Activated naive CD4-positive, alpha-beta T cell treated with anti-CD3 and anti-CD28 coated beads, Interleukin-2, amount 10 ng/mL, durations not matched to agents 7 days and 5 days (primary cell): ENCODE data around the gene USH1G.
"Not testable (repeated sequence)": the region's sequence is repeated elsewhere in the genome, so short reads cannot be mapped to it uniquely, and the experiment has no call there.

Source experiments
- CTCF ChIA-PET: fragments of 350-600 bp; sonication (Branson Sonifier 250); formaldehyde crosslinking; loops from one replicate; lab custom pipeline; 2021; ENCODE audit warnings: antibody characterized with exemption; lab: Charles Lee
- DNase-seq: peaks from one replicate; pipeline ENCODE4 v3.0.0-alpha.2; 2020
- H3K27ac Mint-ChIP-seq: one replicate; pipeline ENCODE4 v1.8.0; 2021; ENCODE audit warnings: mild to moderate bottlenecking, moderate library complexity, mixed read lengths
- H3K27me3 Mint-ChIP-seq: one replicate; pipeline ENCODE4 v1.8.0; 2021; ENCODE audit warnings: mild to moderate bottlenecking, mixed read lengths
- H3K36me3 Mint-ChIP-seq: one replicate; pipeline ENCODE4 v1.8.0; 2021; ENCODE audit warnings: mixed read lengths
- H3K4me1 Mint-ChIP-seq: one replicate; pipeline ENCODE4 v1.8.0; 2021; ENCODE audit warnings: mixed read lengths
- H3K4me3 Mint-ChIP-seq: one replicate; pipeline ENCODE4 v1.8.0; 2021; ENCODE audit warnings: mild to moderate bottlenecking, moderate library complexity, mixed read lengths
- H3K9me3 Mint-ChIP-seq: one replicate; pipeline ENCODE4 v1.8.0; 2021; ENCODE audit warnings: mixed read lengths

Gene USH1G

GRCh38 chr17:74922694-74923537, at the start of gene USH1G:
Gene USH1G, minus strand, starts transcription at chr17:74923255. Its CDS starts 182 bp downstream, at chr17:74923073.
- Mint-ChIP-seq H3K27me3 (peaks cover 100% of the 10 kb centered on the region), H3K36me3 (no peaks in the 10 kb centered on the region), H3K4me1 (peaks cover 5% of the 10 kb centered on the region), H3K4me3 (no peak within 1 kb of the TSS), H3K27ac (no peak within 1 kb of the TSS), H3K9me3 (no peaks in the 10 kb centered on the region)
- DNase-seq = no peak
- CTCF ChIA-PET = interaction anchor here (11.0 kb wide), 1 partner anchor 36 kb away, joined by 152 read pairs; no protein-coding TSS in a partner anchor

DNA sequence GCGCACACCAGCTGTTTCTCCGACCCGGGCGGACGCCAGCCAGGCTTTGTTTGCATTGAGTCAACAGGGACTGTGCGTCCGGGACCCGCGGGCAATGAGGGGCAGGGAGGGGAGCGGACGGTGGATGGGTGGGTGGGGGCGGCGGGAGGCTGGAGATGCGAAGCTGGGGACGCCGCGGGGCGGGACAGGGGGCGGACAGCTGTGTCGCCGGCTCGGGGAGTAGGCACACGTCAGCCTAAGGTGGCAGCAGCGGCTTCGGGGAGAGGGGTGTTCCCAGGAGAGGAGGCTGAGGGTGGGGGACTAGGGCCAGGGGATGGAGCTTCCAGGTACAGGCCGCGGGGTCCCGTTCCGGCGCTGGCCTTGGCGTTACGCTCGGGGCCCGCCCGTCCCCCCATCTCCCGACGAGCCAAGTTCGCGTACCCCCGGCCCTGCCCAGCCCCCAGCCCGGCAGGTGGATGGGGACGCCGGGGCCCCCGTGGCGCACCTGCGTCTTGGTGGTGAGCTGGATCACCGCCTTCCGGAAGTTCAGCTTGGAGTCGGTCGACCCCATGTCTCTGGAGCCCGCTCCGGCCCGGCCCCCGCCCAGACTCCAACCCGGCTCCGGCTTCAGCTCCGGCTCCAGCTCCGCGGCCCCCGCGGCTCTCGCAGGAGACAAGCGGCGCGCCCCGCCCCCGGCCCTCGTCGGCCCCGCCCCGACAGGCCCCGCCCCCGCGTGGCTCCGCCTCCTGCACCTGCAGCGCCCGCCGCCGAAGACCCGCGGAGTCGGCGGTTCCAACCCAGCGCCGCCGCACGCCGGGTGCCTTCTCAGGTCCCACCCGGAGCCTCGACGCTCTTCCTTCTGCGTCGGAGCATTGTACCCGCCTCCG, 49.3 kb upstream of the USH1G start, which contains the start of gene HID1:
Gene HID1 (minus strand): TSS at position 653 of the 866 bp plus-strand sequence. CDS start 103 bp downstream, at position 550.
- CTCF ChIA-PET = interaction anchor here (1.0 to 8.0 kb wide), 4 partner anchors 11 to 440 kb away, joined by 3 to 63 read pairs (median 4); no protein-coding TSS in a partner anchor

DNA sequence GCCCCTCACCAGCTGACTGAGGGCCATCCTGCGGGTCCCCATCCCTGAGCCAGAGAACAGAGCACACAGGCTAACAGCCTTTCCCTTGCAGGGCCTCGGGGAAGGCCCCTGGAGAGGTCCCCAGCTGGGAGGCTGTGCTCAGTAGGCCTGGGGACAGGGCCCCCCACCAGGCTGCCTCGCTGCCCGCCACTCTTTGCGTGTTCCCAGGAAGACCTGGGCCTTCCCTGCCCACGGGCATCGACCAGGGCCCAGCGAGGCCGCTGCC, 48.7 kb upstream of the USH1G start:
- DNase-seq = no peak
- Mint-ChIP-seq H3K27me3 (peaks cover 67% of the 10 kb centered on the region), H3K9me3 (no peaks in the 10 kb centered on the region), H3K4me1 (peaks cover 6% of the 10 kb centered on the region), H3K4me3 (peak overlapping the region; percentile 46), H3K27ac (no peak overlapping the region), H3K36me3 (no peaks in the 10 kb centered on the region)
- CTCF ChIA-PET = interaction anchor here (0.6 to 8.0 kb wide), 5 partner anchors 11 to 230 kb away, joined by 3 to 63 read pairs (median 3); no protein-coding TSS in a partner anchor

More for the DNA sequence above, 49.3 kb upstream of the USH1G start, which contains the start of gene HID1:
- Mint-ChIP-seq H3K4me1 (peaks cover 6% of the 10 kb centered on the region), H3K36me3 (no peaks in the 10 kb centered on the region), H3K27ac (no peak within 1 kb of the TSS), H3K27me3 (peaks cover 72% of the 10 kb centered on the region), H3K4me3 (peak within 1 kb of the TSS; percentile 74), H3K9me3 (no peaks in the 10 kb centered on the region)
- peak; percentile 84 for DNase-seq

GRCh38 chr17:74971069-74971841, 48.2 kb upstream of the USH1G start:
- no peak overlapping the region for H3K27ac Mint-ChIP-seq
- peaks cover 66% of the 10 kb centered on the region for H3K27me3 Mint-ChIP-seq
- CTCF ChIA-PET = interaction anchor here (0.6 to 8.0 kb wide), 5 partner anchors 10 to 231 kb away, joined by 3 to 63 read pairs (median 3); no protein-coding TSS in a partner anchor
- peaks cover 6% of the 10 kb centered on the region for H3K4me1 Mint-ChIP-seq
- peak overlapping the region; percentile 23 for H3K4me3 Mint-ChIP-seq
- DNase-seq = no peak
- H3K36me3 Mint-ChIP-seq = no peaks in the 10 kb centered on the region
- no peaks in the 10 kb centered on the region for H3K9me3 Mint-ChIP-seq

GRCh38 chr17:74970395-74970794, 47.3 kb upstream of the USH1G start:
- Mint-ChIP-seq H3K27ac (peak overlapping the region; percentile 3), H3K4me1 (peaks cover 6% of the 10 kb centered on the region), H3K27me3 (peaks cover 60% of the 10 kb centered on the region), H3K4me3 (no peak overlapping the region), H3K36me3 (no peaks in the 10 kb centered on the region), H3K9me3 (no peaks in the 10 kb centered on the region)
- CTCF ChIA-PET = interaction anchor here (8.0 kb wide), 1 partner anchor 9 kb away, joined by 63 read pairs; no protein-coding TSS in a partner anchor
- no peak for DNase-seq

DNA sequence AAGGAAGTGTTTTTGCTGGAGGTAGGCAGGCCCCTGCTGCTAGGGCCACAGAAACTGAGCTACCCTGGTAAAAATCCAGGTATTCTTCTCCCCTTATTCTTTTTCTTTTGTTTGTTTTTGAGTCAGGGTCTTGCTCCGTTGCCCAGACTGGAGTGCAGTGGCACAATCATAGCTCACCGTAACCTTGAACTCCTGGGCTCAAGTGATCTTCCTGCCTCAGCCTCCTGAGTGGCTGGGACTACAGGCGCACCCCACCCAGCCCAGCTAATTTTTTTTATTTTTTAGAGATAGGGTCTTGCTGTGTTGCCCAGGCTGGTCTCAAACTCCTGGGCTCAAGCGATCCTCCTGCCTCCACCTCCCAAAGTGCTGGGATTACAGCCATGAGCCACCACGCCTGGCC, 46.4 kb upstream of the USH1G start:
- not testable (repeated sequence) for H3K4me3 Mint-ChIP-seq
- CTCF ChIA-PET = interaction anchor here (1.8 to 8.0 kb wide), 2 partner anchors 8 to 11 kb away, joined by 5 to 63 read pairs; no protein-coding TSS in a partner anchor

GRCh38 chr17:74968361-74968780, 45.3 kb upstream of the USH1G start:
- peaks cover 6% of the 10 kb centered on the region for H3K4me1 Mint-ChIP-seq
- CTCF ChIA-PET = interaction anchor here (0.7 to 1.8 kb wide), 2 partner anchors 10 to 193 kb away, joined by 5 read pairs; no protein-coding TSS in a partner anchor
- no peaks in the 10 kb centered on the region for H3K9me3 Mint-ChIP-seq
- H3K4me3 Mint-ChIP-seq = no peak overlapping the region
- no peak for DNase-seq
- H3K27me3 Mint-ChIP-seq = peaks cover 45% of the 10 kb centered on the region
- H3K36me3 Mint-ChIP-seq = no peaks in the 10 kb centered on the region
- H3K27ac Mint-ChIP-seq = no peak overlapping the region

More for the DNA sequence above, 46.4 kb upstream of the USH1G start:
- not testable (repeated sequence) for H3K9me3 Mint-ChIP-seq, H3K4me1 Mint-ChIP-seq, DNase-seq, H3K27ac Mint-ChIP-seq, H3K36me3 Mint-ChIP-seq
- peaks cover 56% of the 10 kb centered on the region for H3K27me3 Mint-ChIP-seq

- Mint-ChIP-seq H3K27me3 (peaks cover 23% of the 10 kb centered on the region), H3K9me3 (no peaks in the 10 kb centered on the region), H3K4me3 (no peak overlapping the region), H3K36me3 (no peaks in the 10 kb centered on the region), H3K27ac (no peak overlapping the region), H3K4me1 (peaks cover 9% of the 10 kb centered on the region)
- CTCF ChIA-PET = interaction anchor here (1.5 to 5.6 kb wide), 2 partner anchors 45 to 237 kb away, joined by 4 to 122 read pairs; partner anchors contain the start of gene MRPL58
- DNase-seq = no peak
These were observed 42.0 kb upstream of the USH1G start for GRCh38 chr17:74964988-74965622.

- no peak overlapping the region for H3K27ac Mint-ChIP-seq
- DNase-seq = no peak
- H3K27me3 Mint-ChIP-seq = peaks cover 29% of the 10 kb centered on the region
- H3K4me1 Mint-ChIP-seq = peaks cover 9% of the 10 kb centered on the region
- H3K9me3 Mint-ChIP-seq = no peaks in the 10 kb centered on the region
- CTCF ChIA-PET = interaction anchor here (0.9 to 10.2 kb wide), 4 partner anchors 39 to 237 kb away, joined by 3 to 152 read pairs (median 63); partner anchors contain the start of genes MRPL58, OTOP2 and USH1G
- H3K4me3 Mint-ChIP-seq = no peak overlapping the region
- no peaks in the 10 kb centered on the region for H3K36me3 Mint-ChIP-seq
These were observed 41.2 kb upstream of the USH1G start for GRCh38 chr17:74964246-74964761.

GRCh38 chr17:74963656-74964055, 40.6 kb upstream of the USH1G start:
- CTCF ChIA-PET = interaction anchor here (0.9 to 10.2 kb wide), 4 partner anchors 39 to 238 kb away, joined by 3 to 152 read pairs (median 63); partner anchors contain the start of genes MRPL58, OTOP2 and USH1G
- no peaks in the 10 kb centered on the region for H3K36me3 Mint-ChIP-seq
- no peaks in the 10 kb centered on the region for H3K9me3 Mint-ChIP-seq
- H3K4me1 Mint-ChIP-seq = peaks cover 9% of the 10 kb centered on the region
- H3K27me3 Mint-ChIP-seq = peaks cover 31% of the 10 kb centered on the region
- H3K4me3 Mint-ChIP-seq = no peak overlapping the region
- no peak overlapping the region for H3K27ac Mint-ChIP-seq
- no peak for DNase-seq

- Mint-ChIP-seq H3K9me3 (no peaks in the 10 kb centered on the region), H3K27me3 (peaks cover 36% of the 10 kb centered on the region), H3K4me1 (peaks cover 9% of the 10 kb centered on the region), H3K4me3 (no peak overlapping the region), H3K36me3 (no peaks in the 10 kb centered on the region), H3K27ac (no peak overlapping the region)
- no peak for DNase-seq
- CTCF ChIA-PET = interaction anchor here (0.6 to 10.2 kb wide), 25 partner anchors 10 to 246 kb away, joined by 3 to 152 read pairs (median 12); partner anchors contain the start of genes ATP5PD, CDR2L, HID1 and KCTD2
These were observed 39.8 kb upstream of the USH1G start for GRCh38 chr17:74962622-74963394.
